Esophagus muscularis mucosa (tissue), 4 donors: ENCODE data around the gene MSH2.
"Not testable (repeated sequence)": the region's sequence is repeated elsewhere in the genome, so short reads cannot be mapped to it uniquely, and the experiment has no call there.

ENCODE experiments used
- CTCF ChIP-seq, 3 experiments: fragments of 200-600 bp in 2 of 3; fragments of 450-650 bp in 1 of 3; sonication (generic) in 2 of 3; IDR thresholded peaks; one replicate each; pipeline ENCODE4 v1.5.1; 2017 to 2019; ENCODE audit warnings: antibody characterized with exemption in 3 of 3, mild to moderate bottlenecking in 2 of 3, moderate library complexity in 1 of 3
- EP300 ChIP-seq: sonication (generic); formaldehyde crosslinking; IDR thresholded peaks from one replicate; pipeline ENCODE4 v1.6.1; 2017; ENCODE audit warnings: antibody characterized with exemption
- POLR2A ChIP-seq: fragments of 450-650 bp; IDR thresholded peaks from one replicate; pipeline ENCODE4 v1.6.1; 2017; ENCODE audit warnings: antibody characterized with exemption, moderate library complexity, mild to moderate bottlenecking, low read depth
- POLR2AphosphoS5 ChIP-seq, 2 donors: sonication (generic); formaldehyde crosslinking; IDR thresholded peaks; one replicate each; pipeline ENCODE4 v1.6.1; 2017; ENCODE audit warnings: antibody characterized with exemption in 2 of 2

- TF ChIP-seq CTCF (IDR thresholded peaks at IDR 0.05); EP300; POLR2A; POLR2AphosphoS5 (IDR thresholded peaks at IDR 0.05): not testable (repeated sequence)
Measured at GRCh38 chr2:47407976-47408375, 5.0 kb downstream of the MSH2 start.
